ENCODE data around the gene VAV2.

GRCh38 chr9:133780404-133780945, 211.6 kb downstream of the VAV2 start:
- no peak for TF ChIP-seq POLR2A (IDR thresholded peaks at IDR 0.05; ENCODE audit: low read depth)
- TF ChIP-seq CTCF (IDR thresholded peaks at IDR 0.05), result no peak
- TF ChIP-seq POLR2AphosphoS5 (IDR thresholded peaks at IDR 0.05), result no peak

Measured in esophagus muscularis mucosa (tissue), 3 donors.